Measurements from ENCODE around the gene HOXB6.

DNA sequence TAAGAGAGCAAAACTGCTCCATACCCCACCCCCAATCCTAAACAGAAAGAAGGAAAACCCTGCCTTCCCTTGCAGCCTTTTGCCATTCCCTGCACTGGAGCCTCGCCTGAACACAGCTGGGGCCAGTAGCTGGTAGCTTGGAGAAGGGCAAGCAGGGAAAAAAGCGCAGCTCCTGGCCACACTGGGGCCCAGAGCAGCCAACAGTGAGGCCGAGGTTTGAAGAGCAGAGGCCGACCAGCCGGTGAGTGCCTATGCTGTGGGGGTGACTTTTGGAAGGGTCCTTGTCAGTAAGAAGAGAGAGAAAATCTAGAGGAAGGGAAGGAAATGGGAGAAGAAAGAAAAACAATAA is 24.6 kb upstream of the HOXB6 start:
- TF ChIP-seq SNAI2 (CRISPR knock-in tag; IDR thresholded peaks at IDR 0.05), result no peak
- TF ChIP-seq TCF4 (CRISPR knock-in tag; IDR thresholded peaks at IDR 0.05; ENCODE audit: borderline replicate concordance), result no peak
- no peak for TF ChIP-seq ARNTL (CRISPR knock-in tag; IDR thresholded peaks at IDR 0.05; ENCODE audit: borderline replicate concordance, low read depth)
- no peak for TF ChIP-seq ZFP3 (CRISPR knock-in tag; IDR thresholded peaks at IDR 0.05)
- TF ChIP-seq RARB (CRISPR knock-in tag; IDR thresholded peaks at IDR 0.05), result no peak
- TF ChIP-seq, protein P1, sequence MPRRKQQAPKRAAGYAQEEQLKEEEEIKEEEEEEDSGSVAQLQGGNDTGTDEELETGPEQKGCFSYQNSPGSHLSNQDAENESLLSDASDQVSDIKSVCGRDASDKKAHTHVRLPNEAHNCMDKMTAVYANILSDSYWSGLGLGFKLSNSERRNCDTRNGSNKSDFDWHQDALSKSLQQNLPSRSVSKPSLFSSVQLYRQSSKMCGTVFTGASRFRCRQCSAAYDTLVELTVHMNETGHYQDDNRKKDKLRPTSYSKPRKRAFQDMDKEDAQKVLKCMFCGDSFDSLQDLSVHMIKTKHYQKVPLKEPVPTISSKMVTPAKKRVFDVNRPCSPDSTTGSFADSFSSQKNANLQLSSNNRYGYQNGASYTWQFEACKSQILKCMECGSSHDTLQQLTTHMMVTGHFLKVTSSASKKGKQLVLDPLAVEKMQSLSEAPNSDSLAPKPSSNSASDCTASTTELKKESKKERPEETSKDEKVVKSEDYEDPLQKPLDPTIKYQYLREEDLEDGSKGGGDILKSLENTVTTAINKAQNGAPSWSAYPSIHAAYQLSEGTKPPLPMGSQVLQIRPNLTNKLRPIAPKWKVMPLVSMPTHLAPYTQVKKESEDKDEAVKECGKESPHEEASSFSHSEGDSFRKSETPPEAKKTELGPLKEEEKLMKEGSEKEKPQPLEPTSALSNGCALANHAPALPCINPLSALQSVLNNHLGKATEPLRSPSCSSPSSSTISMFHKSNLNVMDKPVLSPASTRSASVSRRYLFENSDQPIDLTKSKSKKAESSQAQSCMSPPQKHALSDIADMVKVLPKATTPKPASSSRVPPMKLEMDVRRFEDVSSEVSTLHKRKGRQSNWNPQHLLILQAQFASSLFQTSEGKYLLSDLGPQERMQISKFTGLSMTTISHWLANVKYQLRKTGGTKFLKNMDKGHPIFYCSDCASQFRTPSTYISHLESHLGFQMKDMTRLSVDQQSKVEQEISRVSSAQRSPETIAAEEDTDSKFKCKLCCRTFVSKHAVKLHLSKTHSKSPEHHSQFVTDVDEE (CRISPR knock-in tag; IDR thresholded peaks at IDR 0.05), result no peak
- no peak for TF ChIP-seq BACH2 (CRISPR knock-in tag; IDR thresholded peaks at IDR 0.05; ENCODE audit: borderline replicate concordance)
- TF ChIP-seq ZNF70 (CRISPR knock-in tag; IDR thresholded peaks at IDR 0.05), result no peak
- no peak for TF ChIP-seq PPARA (CRISPR knock-in tag; IDR thresholded peaks at IDR 0.05; ENCODE audit: borderline replicate concordance)

Data from SK-N-SH treated with all-trans-retinoic acid at 6 μM for 48 hours (cell line).